Coronary artery (tissue), 2 donors: ENCODE results near the gene CPNE4.
"Not testable (repeated sequence)": the region's sequence is repeated elsewhere in the genome, so short reads cannot be mapped to it uniquely, and the experiment has no call there.

Source experiments
- DNase-seq: peaks from one replicate; pipeline ENCODE4 v3.0.0-alpha.2; 2017; ENCODE audit warnings: low spot score
- H3K27ac ChIP-seq, 2 donors: fragments of 200-600 bp; sonication (generic); one replicate each; pipeline ENCODE4 v1.5.1; 2016 to 2019
- H3K4me3 ChIP-seq: fragments of 200-600 bp; sonication (generic); 2 replicates; pipeline ENCODE4 v1.5.1; 2016; ENCODE audit warnings: mild to moderate bottlenecking, moderate library complexity
- TF ChIP-seq, protein P1 (sequence below): fragments of 200-600 bp; sonication (generic); IDR thresholded peaks from one replicate; pipeline ENCODE4 v1.5.1; 2019; ENCODE audit warnings: antibody characterized with exemption

The CPNE4 gene

DNA sequence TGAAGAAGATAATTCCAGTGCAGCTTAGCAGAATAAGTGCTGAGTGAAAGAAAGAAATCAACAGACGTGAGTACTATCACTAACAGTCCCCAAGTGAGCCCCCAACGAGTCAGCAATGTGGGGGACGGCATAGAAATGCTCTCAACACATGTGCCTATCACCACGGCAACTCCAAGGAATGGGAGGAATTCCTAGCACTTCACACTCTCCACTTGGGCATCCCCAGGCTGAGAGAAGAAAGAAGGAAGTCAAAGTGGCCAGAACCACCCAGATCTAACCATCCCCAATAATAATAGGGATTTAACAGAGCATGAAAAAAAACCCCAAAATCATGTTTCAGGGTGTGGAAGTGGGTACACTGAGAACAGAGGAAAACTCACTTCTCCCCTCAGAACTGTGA is 29.3 kb upstream of the CPNE4 start:
- no peak overlapping the region for H3K27ac ChIP-seq
- no peak overlapping the region for H3K4me3 ChIP-seq
- TF ChIP-seq, protein P1, sequence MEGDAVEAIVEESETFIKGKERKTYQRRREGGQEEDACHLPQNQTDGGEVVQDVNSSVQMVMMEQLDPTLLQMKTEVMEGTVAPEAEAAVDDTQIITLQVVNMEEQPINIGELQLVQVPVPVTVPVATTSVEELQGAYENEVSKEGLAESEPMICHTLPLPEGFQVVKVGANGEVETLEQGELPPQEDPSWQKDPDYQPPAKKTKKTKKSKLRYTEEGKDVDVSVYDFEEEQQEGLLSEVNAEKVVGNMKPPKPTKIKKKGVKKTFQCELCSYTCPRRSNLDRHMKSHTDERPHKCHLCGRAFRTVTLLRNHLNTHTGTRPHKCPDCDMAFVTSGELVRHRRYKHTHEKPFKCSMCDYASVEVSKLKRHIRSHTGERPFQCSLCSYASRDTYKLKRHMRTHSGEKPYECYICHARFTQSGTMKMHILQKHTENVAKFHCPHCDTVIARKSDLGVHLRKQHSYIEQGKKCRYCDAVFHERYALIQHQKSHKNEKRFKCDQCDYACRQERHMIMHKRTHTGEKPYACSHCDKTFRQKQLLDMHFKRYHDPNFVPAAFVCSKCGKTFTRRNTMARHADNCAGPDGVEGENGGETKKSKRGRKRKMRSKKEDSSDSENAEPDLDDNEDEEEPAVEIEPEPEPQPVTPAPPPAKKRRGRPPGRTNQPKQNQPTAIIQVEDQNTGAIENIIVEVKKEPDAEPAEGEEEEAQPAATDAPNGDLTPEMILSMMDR: no peak
- DNase-seq: no peak

DNA sequence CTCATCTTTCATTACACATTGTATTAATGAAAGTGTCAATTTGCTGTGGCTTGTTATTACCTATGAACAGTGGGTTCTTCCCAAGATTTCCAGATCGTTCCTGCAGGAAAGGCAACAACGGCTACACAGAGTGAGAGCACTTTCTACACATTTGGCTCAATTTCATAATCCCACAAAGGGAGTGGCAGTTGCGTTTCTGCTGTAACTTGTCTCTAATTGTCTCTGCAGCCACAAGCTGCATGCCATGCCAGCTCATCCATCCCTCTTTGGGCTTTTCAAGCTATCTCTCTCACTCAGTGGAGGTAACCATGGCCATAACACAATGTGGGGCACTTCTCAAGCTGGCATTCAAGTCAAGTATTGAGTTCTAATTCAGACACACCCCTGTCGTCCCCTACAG is 27.7 kb upstream of the CPNE4 start:
- TF ChIP-seq, protein P1: no peak
- Histone ChIP-seq H3K27ac (no peak overlapping the region), H3K4me3 (no peak overlapping the region)
- DNase-seq: no peak

- TF ChIP-seq, protein P1: no peak
- DNase-seq: no peak
- no peak overlapping the region for H3K4me3 ChIP-seq
- H3K27ac ChIP-seq: no peak overlapping the region
Measured at GRCh38 chr3:132055872-132056271, 21.1 kb upstream of the CPNE4 start.

GRCh38 chr3:132047209-132047608 is 12.4 kb upstream of the CPNE4 start:
- TF ChIP-seq, protein P1: no peak
- no peak for DNase-seq
- Histone ChIP-seq H3K27ac (no peak overlapping the region), H3K4me3 (no peak overlapping the region)

- H3K27ac ChIP-seq, H3K4me3 ChIP-seq, DNase-seq: not testable (repeated sequence)
Measured at GRCh38 chr3:132044874-132045273, 10.1 kb upstream of the CPNE4 start.

DNA sequence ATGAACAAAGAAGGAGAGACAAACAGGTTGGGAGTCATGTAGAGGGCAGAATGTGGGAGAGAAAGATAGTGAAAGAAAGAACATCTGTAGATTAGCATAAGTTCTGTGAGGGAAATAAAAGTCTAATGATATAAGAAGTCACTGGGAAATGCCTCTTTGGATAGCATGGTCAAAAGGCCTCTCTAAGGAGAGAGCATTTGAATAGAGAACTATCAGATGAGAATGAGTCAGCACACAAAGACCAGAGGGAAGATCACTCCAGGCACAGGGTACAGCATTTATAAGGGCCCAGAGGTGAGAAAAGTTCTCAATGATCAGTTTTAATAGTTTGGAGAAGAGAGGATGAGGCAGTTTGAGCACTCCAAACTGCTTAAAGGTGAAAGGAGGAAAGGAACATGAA is 7.9 kb upstream of the CPNE4 start:
- no peak overlapping the region for H3K4me3 ChIP-seq
- TF ChIP-seq, protein P1: no peak
- no peak for DNase-seq
- no peak overlapping the region for H3K27ac ChIP-seq

- H3K27ac ChIP-seq: no peak overlapping the region
- H3K4me3 ChIP-seq: no peak overlapping the region
- TF ChIP-seq, protein P1: no peak
- DNase-seq: no peak
Measured at GRCh38 chr3:132038198-132038825, 3.5 kb upstream of the CPNE4 start.
